K562 (cell line): Measurements from ENCODE around the gene TEX261.

ENCODE experiments used
- ETV5 ChIP-seq: sonication (generic); formaldehyde crosslinking; IDR thresholded peaks from 2 replicates; pipeline ENCODE4 v1.4.0; 2020; ENCODE audit warnings: low read depth, mild to moderate bottlenecking, missing genetic modification reagents
- RAD51 ChIP-seq: fragments of 450-650 bp; IDR thresholded peaks from 2 replicates; pipeline ENCODE4 v1.7.1; 2016; ENCODE audit warnings: low read depth, mild to moderate bottlenecking, borderline replicate concordance
- YY1 ChIP-seq, 3 experiments: IDR thresholded peaks; 2 replicates each; pipeline ENCODE4 v1.6.1; 2011; ENCODE audit warnings: low read length in 2 of 3, mild to moderate bottlenecking in 2 of 3, moderate library complexity in 2 of 3, borderline replicate concordance in 1 of 3, control low read depth in 1 of 3, low read depth in 1 of 3; ENCODE audit not compliant: insufficient read depth in 3 of 3, insufficient replicate concordance in 2 of 3, control insufficient read depth in 1 of 3, insufficient read length in 1 of 3; ENCODE audit errors: extremely low read depth in 1 of 3
- ZNF41 ChIP-seq: fragments of 250-450 bp; sonication (Bioruptor Pico); conservative IDR thresholded peaks from 2 replicates; pipeline ENCODE4 v1.4.0; 2020; ENCODE audit warnings: mild to moderate bottlenecking

GRCh38 chr2:70984576-70985282, 9.9 kb downstream of the TEX261 start:
- TF ChIP-seq RAD51 (no peak), ZNF41 (no peak), ETV5 (CRISPR knock-in tag) (no peak), YY1 (IDR thresholded peaks at IDR 0.05; ENCODE audit: borderline replicate concordance in 1 of 3, control insufficient read depth in 1 of 3, extremely low read depth in 1 of 3, insufficient read depth in 3 of 3, insufficient read length in 1 of 3, insufficient replicate concordance in 2 of 3, low read depth in 1 of 3, low read length in 2 of 3) (no peak)
